GDM1 (cell line): ENCODE data around the gene FNDC3B.

ENCODE experiments used
- DNase-seq: peaks from one replicate; lab custom pipeline; 2025; lab: John Stamatoyannopoulos, UW

FNDC3B gene

DNA sequence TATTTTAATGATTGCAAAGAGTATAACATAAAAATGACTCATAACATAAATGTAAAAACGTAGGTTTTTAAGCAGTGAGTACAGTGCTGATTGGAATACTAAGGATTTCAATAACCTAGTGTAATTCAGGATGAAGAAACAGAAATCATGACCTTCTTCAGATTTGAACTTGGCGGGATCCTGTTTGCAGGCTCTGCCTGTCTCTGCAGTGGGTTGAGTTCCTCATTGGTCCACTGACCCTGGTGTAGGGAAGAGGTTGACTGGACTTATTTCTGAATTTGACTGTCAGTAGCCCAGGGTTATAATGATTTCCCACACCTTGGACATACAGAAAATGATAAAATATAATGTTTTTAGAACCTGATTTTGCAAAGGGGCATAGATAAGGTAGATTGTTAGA, 171.7 kb downstream of the FNDC3B start:
- DNase-seq, result no peak

DNA sequence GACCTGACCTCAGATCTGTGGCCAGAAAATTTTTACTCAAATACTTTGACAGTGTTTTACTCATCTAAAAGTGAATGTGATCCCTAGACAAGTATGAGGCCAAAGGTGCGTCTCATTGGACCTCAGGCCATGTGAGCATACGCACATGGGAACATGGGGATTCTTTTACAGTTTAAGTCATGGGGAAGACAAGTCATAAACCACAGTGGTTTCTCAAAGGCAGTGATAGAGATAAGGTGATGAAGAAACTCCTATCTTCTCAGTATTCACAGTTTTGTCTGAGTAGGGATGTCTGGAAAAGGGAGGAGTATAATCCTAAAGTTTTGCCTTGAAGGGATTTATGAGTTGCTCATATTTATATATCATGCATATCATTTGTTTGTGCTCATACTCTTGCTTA, 173.8 kb downstream of the FNDC3B start:
- no peak for DNase-seq

DNA sequence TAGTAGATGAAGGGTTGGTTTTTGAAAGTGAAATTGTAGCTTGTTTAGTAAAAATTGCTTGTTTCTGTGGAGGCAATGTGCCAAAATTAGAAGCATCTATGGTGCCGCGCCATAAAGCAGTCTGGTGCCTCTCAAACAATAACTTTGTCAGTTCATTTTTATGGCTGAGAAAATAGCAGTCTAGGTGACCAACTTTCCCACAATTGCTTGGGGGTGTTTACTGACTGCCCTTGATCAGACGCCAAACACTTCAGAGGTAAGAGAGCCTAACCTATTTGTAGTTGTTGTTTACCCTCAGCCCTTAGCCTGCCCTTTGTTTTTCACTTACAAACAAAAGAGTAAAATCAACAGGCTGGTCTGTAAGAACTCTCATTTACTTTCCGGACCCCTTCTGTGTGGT, 174.5 kb downstream of the FNDC3B start:
- DNase-seq, result no peak

DNA sequence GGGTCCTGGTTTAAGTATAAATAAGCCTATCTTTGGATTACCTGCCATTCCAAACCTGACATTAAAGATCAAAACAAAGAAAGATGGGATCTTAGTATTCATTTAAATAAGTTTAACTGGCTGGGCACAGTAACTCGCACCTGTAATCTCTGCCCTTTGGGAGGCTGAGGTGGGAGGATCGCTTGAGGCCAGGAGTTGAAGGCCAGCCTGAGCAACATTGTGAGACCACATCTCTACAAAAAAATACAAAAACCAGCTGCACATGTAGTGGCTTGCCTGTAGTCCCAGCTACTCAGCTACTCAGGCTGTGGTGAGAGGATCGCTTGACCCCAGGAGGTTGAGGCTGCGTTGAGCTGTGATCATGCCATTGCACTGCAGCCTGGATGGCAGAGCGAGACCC, 176.9 kb downstream of the FNDC3B start:
- no peak for DNase-seq

DNA sequence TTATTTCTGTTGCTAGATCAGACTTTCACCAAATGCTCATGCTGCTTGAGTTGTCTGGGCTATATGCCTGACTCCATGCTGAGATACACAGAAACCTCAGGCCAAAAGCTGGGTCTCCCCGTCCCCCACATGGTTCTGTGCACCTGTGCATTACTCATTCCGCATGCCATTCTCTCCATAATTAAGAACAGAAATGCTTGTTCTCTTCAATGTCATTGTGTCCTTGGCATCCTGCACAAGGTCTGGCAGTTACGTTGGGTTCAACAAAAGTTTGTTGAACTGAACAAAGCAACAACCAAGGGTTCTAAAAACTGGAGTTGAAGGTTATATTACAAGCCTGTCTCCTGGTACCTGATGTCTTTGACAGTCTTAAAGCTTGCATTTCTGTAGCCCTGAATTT, 177.5 kb downstream of the FNDC3B start:
- no peak for DNase-seq

DNA sequence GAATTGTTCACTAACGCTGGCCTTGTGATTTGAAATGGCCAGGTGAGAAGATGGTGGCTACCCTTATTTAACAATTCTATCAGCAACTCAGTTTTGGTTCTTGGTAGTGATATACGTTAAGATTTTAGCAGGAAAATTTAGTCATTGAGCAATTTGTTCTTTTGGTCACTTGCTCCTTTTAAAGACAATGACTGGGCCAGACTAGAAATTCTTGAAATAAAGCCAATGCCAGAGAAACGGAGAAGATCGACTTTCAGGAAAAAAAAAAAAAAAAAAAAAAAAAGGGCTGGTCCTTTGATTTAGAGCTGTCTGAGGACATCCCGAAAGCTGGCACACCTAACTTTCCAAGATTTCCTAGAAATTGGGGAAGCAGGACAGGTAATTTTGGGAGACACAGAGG, 178.5 kb downstream of the FNDC3B start:
- no peak for DNase-seq

DNA sequence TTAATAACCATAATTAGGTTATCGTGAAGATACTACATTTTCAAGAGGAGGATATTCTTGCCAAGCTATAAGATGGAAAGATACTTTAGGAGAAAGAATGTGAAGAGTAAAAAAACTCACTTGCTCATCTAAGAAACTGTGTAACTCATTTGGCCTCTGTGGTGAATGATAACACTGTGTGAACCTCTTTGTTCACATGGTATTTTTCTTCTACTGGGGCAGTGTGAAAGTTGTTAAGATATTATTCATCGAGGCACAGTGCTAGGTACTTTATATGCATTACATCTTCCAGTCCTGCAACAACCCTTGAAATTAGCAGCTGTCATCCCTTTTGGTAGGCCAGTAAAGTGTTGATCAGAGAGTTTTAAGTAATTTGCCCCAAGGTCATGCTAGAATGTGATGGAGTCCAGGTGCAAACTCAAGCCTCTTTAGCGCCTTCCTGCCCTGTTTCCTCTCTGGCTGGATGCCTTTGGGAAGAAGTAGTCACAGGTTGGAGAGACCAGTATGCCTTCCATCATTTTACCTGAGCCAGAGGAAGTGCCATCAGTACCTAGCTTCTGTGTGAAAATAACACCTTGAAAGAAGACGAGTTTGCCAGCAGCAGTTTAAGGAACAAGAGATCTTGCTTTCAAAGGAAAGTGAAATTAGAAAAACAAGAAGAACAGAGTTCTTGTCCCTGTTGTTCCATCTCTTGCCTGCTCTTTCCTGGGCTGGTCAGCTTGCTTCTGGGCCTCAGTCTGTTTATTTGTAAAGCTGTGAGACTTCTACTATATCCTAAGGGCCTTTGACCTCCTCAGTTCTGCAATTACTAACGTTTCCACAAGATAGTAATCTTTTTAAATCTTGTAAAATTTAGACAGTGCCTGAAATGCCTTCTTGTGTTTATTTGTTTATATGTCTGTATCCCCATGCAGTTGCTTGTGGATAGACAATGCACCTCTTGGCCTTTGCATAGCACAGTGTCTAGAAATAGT, 179.3 kb downstream of the FNDC3B start:
- no peak for DNase-seq

DNA sequence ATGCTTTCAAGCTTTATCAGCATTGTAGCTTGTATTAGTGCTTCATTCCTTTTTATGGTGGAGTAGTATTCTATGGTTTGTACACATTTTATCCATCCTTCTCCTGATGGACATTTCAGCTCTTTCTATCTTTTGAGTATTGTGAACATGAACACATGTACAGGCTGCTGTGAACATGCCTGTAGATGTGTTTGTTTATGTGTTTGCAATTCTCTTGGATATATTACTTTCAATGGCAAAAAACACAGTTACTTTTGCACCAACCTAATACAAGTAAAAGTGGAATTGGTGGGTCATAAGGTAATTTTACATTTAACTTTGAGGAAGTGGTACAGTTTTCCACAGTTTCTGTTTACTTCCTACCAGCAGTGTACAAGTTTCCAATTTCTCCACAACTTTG, 180.4 kb downstream of the FNDC3B start:
- no peak for DNase-seq

DNA sequence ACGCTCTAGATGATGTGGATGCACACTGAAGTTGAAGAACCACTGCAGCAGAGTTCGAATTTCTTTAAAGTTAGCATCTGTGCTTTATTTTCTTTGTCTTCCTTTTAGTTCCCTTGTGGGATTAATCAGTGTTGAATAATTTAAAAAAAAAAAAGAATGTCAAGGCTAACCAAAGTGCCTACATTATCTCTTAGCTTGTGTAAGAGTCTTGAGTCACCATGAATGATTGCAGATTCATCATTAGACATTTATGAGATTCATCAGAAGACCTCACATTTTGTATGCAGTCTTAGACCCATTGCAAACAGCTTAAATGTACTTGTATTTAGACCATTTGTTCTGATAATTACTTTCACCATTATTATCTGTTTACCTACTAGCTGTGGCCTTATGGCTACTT, 182.2 kb downstream of the FNDC3B start:
- DNase-seq, result no peak

DNA sequence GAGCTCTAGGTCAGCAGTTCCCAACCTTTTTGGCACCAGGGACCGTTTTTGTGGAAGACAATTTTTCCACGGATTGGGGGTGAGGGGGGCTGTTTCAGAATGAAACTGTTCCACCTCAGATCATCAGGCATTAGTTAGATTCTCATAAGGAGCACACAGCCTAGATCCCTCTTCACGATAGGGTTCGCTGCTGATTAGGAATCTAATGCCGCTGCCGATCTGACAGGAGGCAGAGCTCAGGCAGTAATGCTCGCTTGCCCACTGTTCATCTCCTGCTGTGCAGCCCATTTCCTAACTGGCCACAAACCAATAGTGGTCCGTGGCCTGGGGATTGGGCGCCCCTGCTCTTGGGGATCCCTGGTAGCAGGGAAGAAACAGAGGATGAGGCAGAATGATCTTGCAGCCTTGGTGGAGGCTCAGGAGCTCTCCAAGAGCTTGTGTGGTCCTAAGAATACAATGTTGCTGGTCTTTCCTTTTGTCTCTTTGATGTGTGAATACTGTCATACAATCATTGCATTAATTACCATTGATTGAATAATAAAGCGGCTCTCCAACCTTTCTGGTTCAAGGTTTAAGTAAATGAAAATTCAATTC, 183.2 kb downstream of the FNDC3B start:
- DNase-seq, result no peak

DNA sequence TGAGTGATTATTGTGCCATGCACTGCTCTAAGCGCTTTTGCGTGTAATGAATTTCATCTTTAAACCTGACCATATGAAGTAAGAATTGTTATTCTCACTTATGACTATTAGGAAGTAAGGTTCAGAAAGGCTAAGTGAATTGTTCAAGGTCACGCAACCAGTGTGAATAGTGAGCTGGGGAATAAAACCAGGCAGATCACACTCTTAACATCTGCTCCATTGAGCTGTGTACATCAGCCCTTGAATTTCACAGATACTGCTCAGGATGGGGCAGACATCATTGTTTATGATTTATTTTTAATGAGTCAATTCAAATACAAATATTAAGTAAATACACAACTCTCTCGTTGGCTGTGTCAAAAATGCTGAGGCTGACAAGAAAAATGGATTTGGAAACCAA, 184.5 kb downstream of the FNDC3B start:
- DNase-seq, result no peak

DNA sequence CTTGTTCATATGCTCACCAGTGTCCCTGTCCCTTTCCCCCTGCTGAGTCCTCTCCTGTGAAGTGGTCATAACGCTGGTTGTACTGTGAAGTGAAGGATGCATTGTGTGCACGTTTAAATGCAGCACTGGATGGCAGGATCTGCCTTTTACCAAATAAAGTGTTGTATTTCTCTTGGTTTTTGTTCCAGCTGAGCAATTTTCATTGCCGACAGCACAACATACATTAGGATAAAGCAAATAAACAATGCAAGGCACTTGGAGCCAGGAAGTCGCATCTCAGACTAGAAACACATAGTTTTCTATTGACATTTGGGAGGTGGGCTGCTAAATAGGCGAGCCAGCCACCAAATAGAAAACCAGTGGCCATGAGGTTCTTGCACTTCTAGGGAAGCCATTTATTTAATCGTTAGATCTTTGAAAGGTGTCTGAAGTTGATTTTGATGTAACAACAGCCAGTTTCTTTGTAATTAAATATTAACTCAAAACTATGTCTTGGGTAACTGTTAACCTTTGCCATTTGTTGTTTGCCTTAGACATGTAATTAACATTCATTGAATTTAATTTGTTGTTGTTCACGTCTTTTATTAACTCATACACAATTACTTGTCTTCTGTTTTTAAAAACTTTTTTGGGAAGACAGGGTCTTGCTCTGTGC, 185.3 kb downstream of the FNDC3B start:
- DNase-seq, result no peak

DNA sequence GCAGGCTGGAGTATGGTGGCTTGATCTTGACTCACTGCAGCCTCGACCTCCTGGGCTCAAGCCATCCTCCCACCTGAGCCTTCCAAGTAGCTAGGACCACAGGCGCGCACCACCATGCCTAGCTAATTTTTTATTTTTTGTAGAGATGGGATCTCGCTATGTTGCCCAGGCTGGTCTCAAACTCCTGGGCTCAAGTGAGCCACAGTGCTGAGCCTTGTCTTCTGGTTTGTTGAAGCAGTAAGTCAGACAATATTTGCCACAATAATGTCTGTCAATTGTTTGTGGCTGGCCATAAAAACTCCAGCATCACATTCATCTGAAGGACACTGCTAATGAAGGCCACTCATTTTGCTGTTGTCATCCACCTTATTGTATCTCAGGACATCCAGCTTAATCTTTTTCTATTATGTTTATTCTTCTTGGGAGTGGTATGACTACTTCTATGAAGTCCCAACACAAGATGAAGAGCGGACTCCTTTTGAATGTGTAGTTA, 185.9 kb downstream of the FNDC3B start:
- no peak for DNase-seq

DNA sequence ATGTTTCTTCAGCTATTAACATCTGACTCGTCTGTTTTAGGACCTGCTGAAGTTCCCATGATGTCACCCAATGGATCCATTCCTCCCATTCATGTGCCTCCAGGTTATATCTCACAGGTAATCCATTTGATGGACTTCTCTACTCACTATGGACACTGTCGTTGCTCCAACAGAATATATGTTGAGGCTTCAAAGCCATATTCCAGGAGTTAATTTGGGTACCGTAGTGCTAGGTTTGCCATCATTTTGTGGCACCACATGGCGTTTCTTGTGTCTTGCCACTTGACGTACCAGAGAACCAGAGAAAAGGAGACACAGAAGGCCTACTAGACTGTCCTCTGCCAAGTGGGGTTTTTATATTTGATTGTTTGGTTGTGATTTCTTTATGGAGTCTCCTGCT, 187.5 kb downstream of the FNDC3B start:
- DNase-seq, result no peak

DNA sequence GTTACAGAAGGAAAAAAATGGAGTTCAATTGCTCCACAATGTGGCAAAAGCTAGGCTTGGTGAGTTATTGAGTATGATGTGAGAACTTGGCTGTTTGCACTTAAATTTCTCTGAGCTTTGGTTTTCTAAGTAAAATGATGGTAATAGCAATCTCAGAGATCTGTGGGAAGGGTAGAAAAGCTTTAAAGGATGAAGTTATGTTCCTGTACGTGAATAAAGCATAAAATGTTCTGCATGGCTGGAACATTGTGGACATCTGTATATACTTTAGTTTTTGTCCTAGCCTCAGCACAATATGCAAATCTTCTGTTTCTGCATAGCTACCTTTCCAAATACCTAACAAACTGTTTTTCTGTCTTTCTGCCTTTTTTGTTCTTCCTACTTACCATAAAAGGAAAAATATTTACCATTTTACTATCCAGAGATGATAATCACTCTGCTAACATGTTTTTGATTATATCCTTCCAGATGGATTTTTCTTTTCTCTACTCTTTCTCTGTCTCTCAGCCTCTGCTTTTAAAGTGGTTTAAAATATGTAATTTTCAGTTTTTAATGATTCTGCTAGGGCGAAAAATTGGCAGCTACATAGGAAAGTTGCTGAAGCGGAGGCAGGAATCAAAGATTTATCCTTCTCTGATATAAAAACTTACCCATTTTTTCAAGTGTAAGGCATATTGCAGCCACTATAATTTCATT, 188.1 kb downstream of the FNDC3B start:
- DNase-seq, result no peak

DNA sequence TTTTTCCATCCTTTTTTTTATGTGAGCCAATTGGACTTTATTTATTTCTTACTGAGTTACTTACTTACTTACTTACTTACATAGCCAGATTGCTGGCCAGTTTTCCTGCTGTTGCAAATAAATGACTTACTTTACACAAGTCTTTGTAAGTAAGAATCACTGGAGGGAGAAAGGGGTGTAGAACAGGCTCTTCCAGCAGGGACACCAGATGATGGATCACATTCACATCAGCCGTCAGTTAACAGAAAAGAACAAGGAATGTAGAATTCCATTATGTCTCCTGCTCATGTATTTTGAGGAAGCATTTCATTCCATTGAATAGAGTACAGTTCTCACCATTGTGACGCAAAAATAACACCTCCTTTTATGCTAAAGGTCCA, 188.6 kb downstream of the FNDC3B start:
- no peak for DNase-seq

DNA sequence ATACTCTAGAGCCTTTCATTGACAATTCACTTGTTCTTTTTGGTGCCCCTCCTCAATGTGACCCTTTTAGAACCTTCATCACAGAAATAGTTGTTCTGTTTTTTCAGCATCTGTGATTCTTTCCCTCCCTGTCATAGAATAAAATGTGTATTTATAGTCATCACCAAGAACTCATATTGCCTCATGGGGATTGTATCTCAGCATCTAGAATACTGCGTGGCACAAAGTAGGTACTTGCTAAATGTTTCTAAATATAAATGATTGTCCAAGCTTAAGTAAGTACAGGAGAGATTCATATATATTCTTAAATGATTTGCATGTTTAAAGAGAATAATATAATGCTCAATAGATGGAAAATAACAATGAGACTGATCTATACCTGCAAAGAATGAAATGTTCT, 190.1 kb downstream of the FNDC3B start:
- DNase-seq, result no peak

DNA sequence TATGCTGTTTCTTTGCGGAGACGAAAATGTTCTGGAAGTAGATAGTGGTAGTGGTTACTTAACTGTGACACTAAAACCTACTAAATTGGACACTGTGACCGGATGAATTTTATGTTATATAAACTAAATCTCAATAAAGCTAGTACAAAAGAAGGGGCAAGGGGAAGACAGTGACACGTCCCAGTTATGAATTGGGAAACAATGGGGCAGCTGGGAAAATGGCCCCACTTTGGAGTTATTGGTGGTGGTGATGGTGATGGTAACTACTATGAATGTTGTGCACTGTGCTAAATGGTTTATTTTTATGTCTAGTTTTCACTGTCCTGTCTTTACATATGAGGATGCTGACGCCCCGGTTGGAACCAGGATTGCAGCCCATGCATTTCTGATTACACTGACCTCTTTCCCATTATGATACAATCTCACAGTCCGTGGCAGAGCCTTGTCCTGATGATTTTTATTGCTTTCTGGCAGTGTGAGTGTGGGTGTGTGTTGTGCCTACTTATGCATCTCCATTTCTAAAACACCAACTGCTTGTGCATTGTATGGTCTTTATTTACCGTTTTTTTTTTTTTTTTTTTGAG, 192.0 kb downstream of the FNDC3B start:
- DNase-seq, result no peak

DNA sequence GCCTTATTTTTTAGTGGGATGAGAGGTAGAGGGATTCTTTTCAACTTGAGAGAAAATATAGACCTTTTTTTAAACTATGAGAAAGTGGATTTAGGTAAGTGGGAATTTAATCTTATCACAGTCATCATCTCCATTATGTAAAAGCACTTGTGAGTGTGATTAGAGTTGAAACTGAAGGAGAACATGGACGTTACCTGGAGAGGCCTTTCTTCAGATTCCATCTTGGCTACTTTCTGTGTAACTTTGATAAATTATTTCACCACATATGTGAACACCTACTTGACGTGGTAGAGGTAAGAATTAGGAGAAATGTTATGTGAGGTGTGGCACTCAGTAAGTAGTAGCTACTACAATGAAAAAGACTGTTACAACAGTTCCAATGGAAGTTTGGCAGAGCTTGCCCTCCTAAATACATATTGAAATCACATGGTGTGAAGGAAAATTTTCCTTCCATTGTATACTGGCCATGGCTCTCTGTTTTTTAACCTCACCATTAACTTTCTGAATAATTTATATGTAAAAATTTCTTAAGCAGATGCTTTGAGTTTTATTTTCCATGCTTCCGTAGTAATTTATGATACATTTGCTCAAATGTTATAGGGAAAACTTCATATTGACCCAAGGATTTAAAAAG, 193.3 kb downstream of the FNDC3B start:
- no peak for DNase-seq

DNA sequence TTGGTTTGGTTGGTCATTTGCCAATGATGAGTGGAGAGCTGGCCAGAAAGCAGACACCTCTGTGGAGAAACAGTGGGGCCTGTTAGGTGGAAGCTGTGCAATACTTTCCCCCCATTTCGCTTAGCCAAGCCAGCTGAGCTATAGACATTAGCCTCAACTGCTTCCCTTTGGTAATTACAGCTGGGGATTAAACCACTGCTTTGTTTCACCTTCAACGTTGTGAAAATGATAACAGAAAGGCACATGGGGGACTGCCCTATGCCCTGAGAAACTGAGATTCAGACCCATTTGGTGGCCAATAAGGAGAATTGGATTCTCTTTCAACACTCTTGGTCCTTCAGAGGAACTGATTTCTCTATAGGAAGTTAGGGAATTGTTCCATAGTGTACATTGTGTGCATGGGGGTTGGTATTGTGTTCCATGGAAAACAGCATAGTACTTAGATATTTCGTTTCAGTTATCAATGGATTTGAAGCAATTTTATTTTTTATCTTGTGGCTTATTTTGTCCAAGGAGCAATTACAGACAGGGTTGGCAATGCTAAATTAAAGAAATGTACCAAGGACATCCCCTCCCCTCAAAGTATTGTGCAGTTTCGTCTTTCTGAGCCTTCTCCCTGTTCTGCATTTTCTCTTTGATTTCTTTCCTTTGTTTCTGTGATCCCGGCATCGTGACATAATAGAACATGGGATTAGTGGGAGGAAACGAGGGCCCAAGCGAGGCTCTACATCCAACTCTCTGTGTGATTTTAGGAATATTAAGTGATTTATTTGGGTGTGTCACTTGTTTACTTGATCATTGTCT, 194.3 kb downstream of the FNDC3B start:
- DNase-seq, result no peak

DNA sequence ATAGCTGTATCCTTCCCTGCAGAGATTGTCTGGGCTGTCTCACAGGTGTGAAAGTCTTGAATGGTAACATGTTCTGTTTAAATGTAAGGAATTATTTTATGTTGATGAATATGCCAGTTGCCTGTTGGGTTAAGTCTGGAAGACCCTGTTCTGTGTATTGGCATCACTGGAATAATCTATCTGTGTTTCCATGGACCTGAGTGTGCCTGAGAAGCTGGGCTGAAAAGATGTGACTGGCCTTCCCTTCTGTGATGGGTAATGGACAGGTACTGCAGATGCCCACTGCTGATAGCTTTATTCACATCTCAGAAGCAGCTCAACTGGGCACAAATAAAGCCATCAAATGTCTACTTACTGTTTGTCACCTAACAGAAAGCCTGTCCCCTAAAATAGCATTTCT, 196.3 kb downstream of the FNDC3B start:
- no peak for DNase-seq
